Measurements from ENCODE around the gene TMEM245. TPM values are rescaled to one million over a fixed set of nuclear protein-coding genes. Genes with fewer than 3 reads are reported as not detected.

TMEM245 gene
- 52.2 and 56.2 TPM in 2 replicates for total RNA-seq (2013; cell fraction: nucleolus; rRNA removed)
- total RNA-seq (2014; rRNA removed), result 15.1 and 19.0 TPM in 2 replicates
- total RNA-seq (2014; rRNA removed; fragmentation: Illumina TruSeq; extraction: Trizol), result 21.5 and 23.0 TPM in 2 replicates
- total RNA-seq (2021), result 19.2 and 20.0 TPM in 2 replicates
- 11.3 TPM for polyA plus RNA-seq (2011; ENCODE audit: low read depth)
- polyA plus RNA-seq (2011; rRNA removed), result 36.1 and 39.5 TPM in 2 replicates
- polyA plus RNA-seq (2011; cell fraction: cytosol; rRNA removed), result 26.6 and 37.9 TPM in 2 replicates
- 19.0 and 23.0 TPM in 2 replicates for polyA plus RNA-seq (2011; cell fraction: nucleus; rRNA removed)
- polyA plus RNA-seq (2012), result 12.3 and 18.0 TPM in 2 replicates
- polyA plus RNA-seq (2014; fragmentation: Illumina TruSeq; extraction: Trizol), result 21.3 and 26.9 TPM in 2 replicates
- polyA plus RNA-seq (2014; fragmentation: Nextera tagmentation; extraction: Ambion mirVana), result 10 to 100 TPM in 1 of 2 experiments, 1 to 10 TPM in 1; 7.4 to 11.0 TPM
- 11.8 and 14.9 TPM in 2 replicates for polyA plus RNA-seq (2014; rRNA removed)
- polyA plus RNA-seq (2016; fragmentation: Nextera tagmentation; extraction: Ambion mirVana), result 10 to 100 TPM; 18.9 to 19.2 TPM
- 86.1 and 93.9 TPM in 2 replicates for polyA minus RNA-seq (2011; rRNA and poly(A)+ RNA removed)
- 19.4 and 19.9 TPM in 2 replicates for polyA minus RNA-seq (2011; cell fraction: cytosol; rRNA and poly(A)+ RNA removed)
- 27.3 and 46.3 TPM in 2 replicates for polyA minus RNA-seq (2011; cell fraction: nucleus; rRNA and poly(A)+ RNA removed)
- Bru-seq, nascent RNA, result percentile 77 among the genes with signal in this experiment
- BruChase-seq, experiment 1, labeled RNA remaining after a 6-hour chase, result percentile 81 among the genes with signal in this experiment
- percentile 82 among the genes with signal in this experiment for BruChase-seq, experiment 2, labeled RNA remaining after a 2-hour chase
- long read RNA-seq, experiment 1, partial matches to known transcripts, result 1 of 8 reads
- long read RNA-seq, experiment 1, other reads (novel, unspliced or antisense), result 7 of 8 reads
- long read RNA-seq, experiment 2, partial matches to known transcripts, result 3 of 10 reads
- long read RNA-seq, experiment 2, other reads (novel, unspliced or antisense), result 6 of 10 reads

- in situ Hi-C loops (cut with MboI), result no loop called here
- intact Hi-C loops (cut with micrococcal nuclease; ENCODE audit: unreplicated experiment), result loop anchor here (10.0 kb wide), 1 partner anchor 185 kb away; the partner anchor contains the start of genes ABITRAM and ELP1
- TF ChIP-seq BACH1 (IDR thresholded peaks at IDR 0.05; ENCODE audit: borderline replicate concordance), result peak; percentile 77
- no peak for TF ChIP-seq NR2C2 (IDR thresholded peaks at IDR 0.05; ENCODE audit: borderline replicate concordance, control insufficient read depth, insufficient read length, low read depth)
- TF ChIP-seq BCLAF1 (IDR thresholded peaks at IDR 0.05), result no peak
- TF ChIP-seq NR2C1 (IDR thresholded peaks at IDR 0.05), result peak; percentile 73
- no peak for TF ChIP-seq ZNF217 (IDR thresholded peaks at IDR 0.05)
- no peak for TF ChIP-seq TCF3 (IDR thresholded peaks at IDR 0.05; ENCODE audit: borderline replicate concordance, insufficient read depth, low read depth, low read length)
- peak; percentile 54 for TF ChIP-seq KLF5 (IDR thresholded peaks at IDR 0.05; ENCODE audit: partially characterized antibody)
- TF ChIP-seq EGR1 (IDR thresholded peaks at IDR 0.05; ENCODE audit: borderline replicate concordance in 1 of 2, low read depth in 2 of 2, low read length in 2 of 2), result peak in 1 of 2 experiments; percentile 86; a peak in 2 of 3 replicates
- TF ChIP-seq SMAD1 (IDR thresholded peaks at IDR 0.05; ENCODE audit: low read depth, partially characterized antibody), result no peak
- no peak for TF ChIP-seq ZBTB11 (CRISPR knock-in tag; IDR thresholded peaks at IDR 0.05)
- no peak for TF ChIP-seq EED (IDR thresholded peaks at IDR 0.05; ENCODE audit: low read depth)
- TF ChIP-seq STAT3 (IDR thresholded peaks at IDR 0.05; ENCODE audit: low read depth, low read length), result no peak
Measured at GRCh38 chr9:109119439-109120203, at the start of gene TMEM245. TSS of gene TMEM245 (minus strand) at chr9:109119947. CDS start at chr9:109119913, 34 bp downstream.

More at GRCh38 chr9:109119439-109120203, at the start of gene TMEM245:
- peak within 1 kb of the TSS; percentile 87 for H3K4me3 ChIP-seq
- ATAC-seq (peak; percentile 93), DNase-seq (ENCODE audit: low read depth, low spot score) (peak; percentile 92), FAIRE-seq (peak; percentile 88)
- H3K79me2 ChIP-seq (ENCODE audit: control insufficient read depth, insufficient read depth, low read length), result peaks cover 45% of the 10 kb centered on the region
- peak within 1 kb of the TSS; percentile 83 for H3K9ac ChIP-seq (ENCODE audit: control insufficient read depth, insufficient read depth, low read length)
- peak within 1 kb of the TSS; percentile 65 for H3K27ac ChIP-seq (ENCODE audit: control insufficient read depth, insufficient read depth)
- H4K20me1 ChIP-seq (ENCODE audit: control insufficient read depth, insufficient read depth), result no peaks in the 10 kb centered on the region; the same call in 1 of the 2 replicates
- RAD21 ChIA-PET (ENCODE audit: unreplicated experiment), result interaction anchor here (1.1 to 3.8 kb wide), 4 partner anchors 8 to 102 kb away, joined by 3 to 20 read pairs (median 5); no protein-coding TSS in a partner anchor
- no peaks in the 10 kb centered on the region for H3K27me3 ChIP-seq (replicated peaks in 1 of 2; ENCODE audit: control insufficient read depth in 2 of 2, insufficient read depth in 2 of 2, low read length in 1 of 2)
- CTCF ChIA-PET, result interaction anchor here (0.6 to 1.5 kb wide), 3 partner anchors 9 to 39 kb away, joined by 3 to 4 read pairs (median 3); no protein-coding TSS in a partner anchor
- H3K4me1 ChIP-seq (ENCODE audit: control insufficient read depth, insufficient read depth, low read length), result peaks cover 12% of the 10 kb centered on the region
- POLR2A ChIA-PET, result interaction anchor here (0.6 to 1.7 kb wide), 7 partner anchors 9 to 187 kb away, joined by 3 to 6 read pairs (median 3); no protein-coding TSS in a partner anchor
- WGBS (ENCODE audit: insufficient coverage, insufficient replicate concordance, low lambda C conversion rate, missing lambda C conversion rate), result 1% methylated on average over 82 of the region's 88 CpGs
- no TSS peak for BruUV-seq (replicated peaks)
- SMC1A ChIA-PET (ENCODE audit: uncharacterized antibody, unreplicated experiment), result interaction anchor here (0.6 to 1.9 kb wide), 9 partner anchors 9 to 294 kb away, joined by 3 to 7 read pairs (median 3); no protein-coding TSS in a partner anchor
- H3K36me3 ChIP-seq (ENCODE audit: control insufficient read depth in 2 of 2, insufficient read depth in 2 of 2, low read length in 1 of 2), result no peaks in the 10 kb centered on the region
- H3K9me3 ChIP-seq (replicated peaks; ENCODE audit: control insufficient read depth, insufficient read depth, low read length), result no peaks in the 10 kb centered on the region
- peak within 1 kb of the TSS; percentile 89 for H2AFZ ChIP-seq (ENCODE audit: control insufficient read depth, low read depth, low read length)
- peak within 1 kb of the TSS; percentile 91 for H3K4me2 ChIP-seq (ENCODE audit: control insufficient read depth, insufficient read depth)
